ENCODE data around the gene RPTOR. TPM values are rescaled to one million over a fixed set of nuclear protein-coding genes. Genes with fewer than 3 reads are reported as not detected.
"Not testable (repeated sequence)": the region's sequence is repeated elsewhere in the genome, so short reads cannot be mapped to it uniquely, and the experiment has no call there.

Gene RPTOR
- total RNA-seq, 3 donors from 2014 or later (not counting 1 experiment from before 2014, with no cell fraction given): 49.2 to 63.6 (median 55.4) TPM

- no peaks in the 10 kb centered on the region for H3K9me3 Mint-ChIP-seq
- DNase-seq: no peak
- H3K36me3 Mint-ChIP-seq: no peaks in the 10 kb centered on the region
- Histone ChIP-seq H3K27me3 (ENCODE audit: control insufficient read depth, insufficient read depth, low read length) (no peaks in the 10 kb centered on the region), H3K36me3 (ENCODE audit: control insufficient read depth, insufficient read depth, low read length) (peaks cover 7% of the 10 kb centered on the region), H3K27ac (ENCODE audit: low read length) (no peak overlapping the region), H3K9me3 (ENCODE audit: control insufficient read depth, insufficient read depth, low read length) (no peaks in the 10 kb centered on the region), H3K4me1 (ENCODE audit: control insufficient read depth, insufficient read depth, low read length) (peaks cover 9% of the 10 kb centered on the region), H3K4me3 (ENCODE audit: low read length) (no peak overlapping the region)
- H3K4me1 Mint-ChIP-seq: peaks cover 8 to 13% of the 10 kb centered on the region in 2 donors
- intact Hi-C loops (cut with micrococcal nuclease): no loop called here
- H3K27me3 Mint-ChIP-seq (ENCODE audit: low read depth in 2 of 2): no peaks in the 10 kb centered on the region
- TF ChIP-seq CTCF (IDR thresholded peaks at IDR 0.05): no peak
- ATAC-seq: no peak
- no peak overlapping the region for H3K27ac Mint-ChIP-seq
- WGBS (ENCODE audit: insufficient coverage): 96% methylated on average over 10 of the region's 12 CpGs
- H3K4me3 Mint-ChIP-seq: no peak overlapping the region
Observed at GRCh38 chr17:80795090-80795580, 250.5 kb downstream of the RPTOR start.

- WGBS (ENCODE audit: insufficient coverage): 98% methylated on average over 14 of the region's 14 CpGs
- Mint-ChIP-seq H3K9me3 (no peaks in the 10 kb centered on the region), H3K4me1 (peaks cover 2 to 7% of the 10 kb centered on the region in 2 donors), H3K27me3 (ENCODE audit: low read depth in 2 of 2) (no peaks in the 10 kb centered on the region), H3K4me3 (no peak overlapping the region), H3K36me3 (no peaks in the 10 kb centered on the region), H3K27ac (no peak overlapping the region)
- ATAC-seq (no peak), DNase-seq (no peak)
- H3K4me1 ChIP-seq (ENCODE audit: control insufficient read depth, insufficient read depth, low read length): peaks cover 3% of the 10 kb centered on the region
- no peak overlapping the region for H3K4me3 ChIP-seq (ENCODE audit: low read length)
- intact Hi-C loops (cut with micrococcal nuclease): no loop called here
- no peak for TF ChIP-seq CTCF (IDR thresholded peaks at IDR 0.05)
- no peaks in the 10 kb centered on the region for H3K27me3 ChIP-seq (ENCODE audit: control insufficient read depth, insufficient read depth, low read length)
- H3K36me3 ChIP-seq (ENCODE audit: control insufficient read depth, insufficient read depth, low read length): peaks cover 7% of the 10 kb centered on the region
- H3K27ac ChIP-seq (ENCODE audit: low read length): no peak overlapping the region
- H3K9me3 ChIP-seq (ENCODE audit: control insufficient read depth, insufficient read depth, low read length): no peaks in the 10 kb centered on the region
Observed at GRCh38 chr17:80795754-80796153, 251.1 kb downstream of the RPTOR start.

GRCh38 chr17:80796430-80796861 lies 251.8 kb downstream of the RPTOR start:
- TF ChIP-seq CTCF (IDR thresholded peaks at IDR 0.05): no peak
- no peak overlapping the region for H3K4me3 Mint-ChIP-seq
- H3K9me3 Mint-ChIP-seq: no peaks in the 10 kb centered on the region
- peaks cover 0 to under 1% of the 10 kb centered on the region in 2 donors for H3K4me1 Mint-ChIP-seq
- H3K36me3 Mint-ChIP-seq: no peaks in the 10 kb centered on the region
- no peak for ATAC-seq
- Histone ChIP-seq H3K9me3 (ENCODE audit: control insufficient read depth, insufficient read depth, low read length) (no peaks in the 10 kb centered on the region), H3K4me1 (ENCODE audit: control insufficient read depth, insufficient read depth, low read length) (no peaks in the 10 kb centered on the region), H3K4me3 (ENCODE audit: low read length) (no peak overlapping the region), H3K36me3 (ENCODE audit: control insufficient read depth, insufficient read depth, low read length) (peaks cover 7% of the 10 kb centered on the region), H3K27ac (ENCODE audit: low read length) (no peak overlapping the region), H3K27me3 (ENCODE audit: control insufficient read depth, insufficient read depth, low read length) (no peaks in the 10 kb centered on the region)
- WGBS (ENCODE audit: insufficient coverage): 98% methylated on average over 7 of the region's 9 CpGs
- no peaks in the 10 kb centered on the region for H3K27me3 Mint-ChIP-seq (ENCODE audit: low read depth in 2 of 2)
- DNase-seq: no peak
- H3K27ac Mint-ChIP-seq: no peak overlapping the region
- intact Hi-C loops (cut with micrococcal nuclease): no loop called here

GRCh38 chr17:80797222-80797621 lies 252.6 kb downstream of the RPTOR start:
- H3K27me3 Mint-ChIP-seq (ENCODE audit: low read depth in 2 of 2); H3K27me3 ChIP-seq (ENCODE audit: control insufficient read depth, insufficient read depth, low read length); H3K36me3 ChIP-seq (ENCODE audit: control insufficient read depth, insufficient read depth, low read length); H3K27ac ChIP-seq (ENCODE audit: low read length); H3K36me3 Mint-ChIP-seq; ATAC-seq; H3K9me3 Mint-ChIP-seq; H3K4me1 ChIP-seq (ENCODE audit: control insufficient read depth, insufficient read depth, low read length); DNase-seq; intact Hi-C loops (cut with micrococcal nuclease); H3K27ac Mint-ChIP-seq; H3K4me3 Mint-ChIP-seq; H3K4me1 Mint-ChIP-seq; H3K4me3 ChIP-seq (ENCODE audit: low read length); H3K9me3 ChIP-seq (ENCODE audit: control insufficient read depth, insufficient read depth, low read length): not testable (repeated sequence)
- WGBS (ENCODE audit: insufficient coverage): 97% methylated on average over 5 of the region's 5 CpGs
